GM21717 (cell line): Measurements from ENCODE around the gene TSPAN11.
A peak's percentile ranks its signal among the peaks of the same experiment; 100 is the strongest.

ENCODE experiments used
- ATAC-seq: cut with Tn5 transposase; IDR thresholded peaks from one replicate; pipeline ENCODE4 v1.9.1; 2021; ENCODE audit warnings: mild to moderate bottlenecking, moderate library complexity; ENCODE audit not compliant: unreplicated experiment

Gene TSPAN11

DNA sequence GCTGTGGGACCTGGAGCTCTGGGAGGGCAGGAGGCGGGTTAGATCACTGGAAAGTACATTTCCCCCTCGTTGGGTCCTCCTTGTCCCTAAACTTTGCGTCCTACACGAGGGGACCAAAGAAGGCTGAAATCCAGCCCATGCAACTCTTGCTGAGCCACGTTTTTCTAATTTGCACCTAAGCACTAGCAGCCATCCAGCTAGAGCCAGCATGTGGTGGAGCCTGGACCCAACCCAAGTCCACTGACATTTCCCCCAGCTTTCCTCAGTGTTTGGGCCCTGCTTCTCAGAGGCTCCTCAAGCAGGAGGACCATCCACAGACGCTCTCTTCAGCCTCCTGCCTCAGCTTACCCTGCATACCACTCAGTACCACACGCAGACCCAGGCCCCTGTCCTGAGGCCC is 49.7 kb downstream of the TSPAN11 start:
- ATAC-seq = no peak

GRCh38 chr12:30977124-30977523 is 50.6 kb downstream of the TSPAN11 start:
- no peak for ATAC-seq

DNA sequence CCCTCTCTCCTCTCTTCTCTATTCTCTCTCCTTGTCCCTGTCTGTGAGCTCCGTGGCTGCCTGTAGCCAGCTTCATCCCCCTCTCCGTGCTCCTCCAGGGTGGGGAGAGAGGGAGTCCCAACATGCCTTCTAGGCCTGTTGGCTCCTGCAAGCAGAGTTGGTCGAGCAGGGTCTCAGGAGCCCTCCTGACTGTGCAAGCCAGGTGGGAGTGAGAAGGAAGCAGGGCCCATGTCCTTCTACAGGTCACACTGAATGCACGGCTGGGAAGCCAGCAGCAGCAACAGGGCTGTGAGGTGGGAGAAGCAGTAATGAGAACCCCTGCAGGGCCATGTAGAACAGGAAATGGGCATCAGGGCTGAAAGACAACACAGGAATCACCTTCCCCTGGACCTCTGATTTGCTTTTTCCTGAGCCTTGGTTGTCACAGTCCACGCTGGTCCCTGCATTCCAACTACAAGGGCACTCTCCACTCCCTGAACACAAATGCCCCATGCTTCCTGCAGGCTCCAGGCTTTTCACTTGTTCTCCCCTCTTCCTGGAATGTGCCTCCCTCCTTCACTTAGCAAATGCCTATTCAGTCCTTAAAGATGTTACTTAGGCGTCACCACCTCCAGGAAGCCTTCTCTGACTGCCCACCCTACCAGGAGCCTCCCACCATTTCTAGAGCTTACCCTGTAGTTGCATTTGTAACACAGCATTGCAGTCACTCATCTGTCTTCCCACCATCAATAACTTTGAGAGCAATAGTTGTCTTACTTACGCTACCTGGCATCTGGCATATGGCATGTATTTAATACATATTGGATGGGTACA is 51.2 kb downstream of the TSPAN11 start:
- ATAC-seq = no peak

GRCh38 chr12:30978639-30979038 is 52.1 kb downstream of the TSPAN11 start:
- ATAC-seq = no peak

DNA sequence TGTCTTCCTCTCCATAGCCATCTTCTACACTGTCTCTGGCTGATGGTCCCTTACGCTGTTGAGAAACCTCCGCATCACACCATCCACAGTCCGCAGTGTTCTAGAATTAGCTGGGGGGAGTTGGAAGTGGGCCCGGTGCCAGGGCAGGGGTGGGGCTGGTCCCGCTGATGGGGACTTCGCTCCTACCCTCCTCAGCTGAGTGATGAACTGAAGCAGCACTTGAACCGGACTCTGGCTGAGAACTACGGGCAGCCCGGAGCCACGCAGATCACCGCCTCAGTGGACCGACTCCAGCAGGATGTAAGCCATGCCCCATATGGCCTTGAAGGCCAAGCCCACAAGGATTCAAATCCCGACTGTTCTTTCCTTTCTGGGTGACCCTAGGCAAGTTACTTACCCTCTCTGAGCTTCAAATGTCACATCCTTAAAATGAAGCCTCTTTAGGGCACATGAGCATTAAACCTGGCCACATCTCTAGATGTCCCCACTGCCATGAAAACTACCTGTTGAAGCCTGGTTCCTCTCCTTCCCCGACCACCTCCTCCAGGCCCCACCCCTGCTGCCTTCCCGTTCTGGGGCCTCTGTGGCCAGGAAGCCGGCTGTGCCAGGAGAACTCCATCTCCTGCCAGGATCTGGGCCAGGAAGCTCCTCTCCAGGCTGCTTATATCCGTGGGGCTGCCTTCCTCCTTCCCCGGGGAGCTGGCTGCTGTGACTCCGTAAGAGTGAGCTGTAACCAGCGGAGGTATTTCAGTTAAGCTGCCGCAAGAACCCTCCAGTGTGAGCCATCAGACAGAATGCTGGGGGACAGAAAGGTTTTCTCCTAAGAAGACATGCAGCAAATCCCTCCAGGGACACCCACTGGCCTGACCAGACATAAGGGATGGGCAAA is 53.1 kb downstream of the TSPAN11 start:
- no peak for ATAC-seq

- ATAC-seq = no peak
These were observed 54.6 kb downstream of the TSPAN11 start for GRCh38 chr12:30980955-30981662.

DNA sequence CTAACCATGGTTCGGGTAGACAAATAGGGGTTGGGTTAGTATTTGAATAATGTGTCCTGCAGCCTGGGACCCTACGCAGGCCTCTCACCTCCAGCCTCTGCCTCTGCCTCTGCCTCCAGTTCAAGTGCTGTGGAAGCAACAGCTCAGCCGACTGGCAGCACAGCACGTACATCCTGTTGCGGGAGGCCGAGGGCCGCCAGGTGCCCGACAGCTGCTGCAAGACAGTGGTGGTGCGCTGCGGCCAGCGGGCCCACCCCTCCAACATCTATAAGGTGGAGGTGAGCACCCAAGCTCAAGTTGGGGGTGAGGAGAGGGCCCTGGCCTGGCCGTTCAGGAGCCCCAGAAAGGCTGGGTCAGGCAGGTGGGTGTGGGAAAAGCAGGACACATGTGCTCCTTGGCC is 55.9 kb downstream of the TSPAN11 start:
- ATAC-seq = no peak

DNA sequence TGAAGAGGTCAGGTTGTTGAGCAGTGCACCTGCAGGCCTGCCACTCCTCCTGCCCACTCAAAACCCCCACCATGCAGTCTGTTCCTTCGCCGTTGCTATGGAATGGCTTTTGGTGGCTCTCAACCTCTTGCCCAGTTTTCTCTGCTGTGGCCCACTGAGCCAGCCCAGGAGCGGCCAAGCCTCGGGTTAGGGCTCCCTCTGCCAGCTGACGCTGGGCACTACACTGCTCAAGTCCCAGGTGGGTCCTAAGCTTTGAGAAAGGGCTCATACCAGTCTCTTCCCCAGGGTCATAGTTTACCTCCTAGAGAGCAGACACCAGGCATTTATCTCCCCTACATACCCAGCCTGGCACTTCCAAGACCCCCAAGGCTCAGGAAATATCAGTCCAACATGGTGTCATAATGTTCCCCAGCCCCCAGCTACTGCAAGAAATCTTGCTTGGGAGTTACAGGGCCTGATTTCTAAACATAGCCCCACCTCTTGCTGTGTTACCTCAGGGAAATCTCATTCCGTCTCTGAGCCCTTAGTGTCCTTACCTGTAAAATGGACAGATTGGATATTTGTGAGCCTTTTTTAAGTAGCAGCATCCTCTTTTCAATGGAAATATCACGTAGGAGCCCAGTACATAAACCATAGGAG is 59.4 kb downstream of the TSPAN11 start:
- peak; percentile 51 for ATAC-seq

GRCh38 chr12:30988086-30988485 is 61.5 kb downstream of the TSPAN11 start:
- ATAC-seq = no peak

DNA sequence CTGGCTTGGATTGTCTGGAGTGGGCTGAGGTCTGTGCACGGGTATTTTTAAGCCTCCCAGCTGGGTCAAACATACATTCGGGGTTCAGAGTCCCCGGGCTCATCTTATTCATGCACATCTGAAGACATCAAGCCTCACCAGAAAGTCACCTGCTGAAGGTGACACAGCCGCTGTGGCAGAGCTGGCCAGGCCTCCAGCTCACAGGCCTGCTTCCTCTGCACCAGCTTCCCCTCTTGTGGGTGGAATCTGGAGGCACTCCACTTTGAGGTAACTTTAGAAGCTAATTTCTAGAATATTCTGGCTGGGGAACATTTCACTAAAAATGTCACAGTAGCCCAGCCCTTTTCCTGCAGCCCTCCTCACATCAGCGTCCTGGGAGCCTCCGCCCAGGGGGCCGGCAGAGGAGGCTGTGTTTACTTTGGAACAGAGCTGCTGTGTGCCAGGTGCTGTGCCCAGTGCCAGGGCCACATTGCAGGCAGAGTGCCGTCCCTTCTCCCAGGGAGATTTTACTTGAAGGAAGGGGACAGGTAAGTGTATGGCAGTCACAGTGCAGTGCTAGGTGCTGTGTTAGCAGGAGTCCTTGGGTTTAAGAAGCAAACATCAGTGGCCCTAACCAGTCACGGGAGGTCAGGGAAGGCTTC is 62.2 kb downstream of the TSPAN11 start:
- no peak for ATAC-seq

DNA sequence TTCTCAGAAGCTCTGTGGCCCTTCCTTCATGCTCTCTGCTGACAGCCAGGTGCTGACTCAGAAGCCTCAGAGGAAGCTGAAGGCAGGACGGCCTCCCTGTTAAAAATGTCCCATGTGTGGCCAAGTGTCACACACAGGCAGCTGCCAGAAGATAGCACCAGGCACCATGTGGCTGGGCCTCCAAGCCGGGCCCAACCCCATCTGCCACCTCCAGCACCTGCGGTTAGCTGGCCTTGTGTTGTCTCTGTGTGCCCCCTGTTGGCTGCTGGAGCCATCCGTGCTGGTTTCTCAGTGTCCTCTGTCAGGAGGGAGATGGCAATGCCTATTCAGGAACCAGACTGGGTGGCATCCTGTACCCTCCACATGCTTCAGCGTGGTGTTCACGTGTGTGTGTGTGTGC is 63.2 kb downstream of the TSPAN11 start:
- no peak for ATAC-seq

- no peak for ATAC-seq
These were observed 63.8 kb downstream of the TSPAN11 start for GRCh38 chr12:30990316-30990715.

DNA sequence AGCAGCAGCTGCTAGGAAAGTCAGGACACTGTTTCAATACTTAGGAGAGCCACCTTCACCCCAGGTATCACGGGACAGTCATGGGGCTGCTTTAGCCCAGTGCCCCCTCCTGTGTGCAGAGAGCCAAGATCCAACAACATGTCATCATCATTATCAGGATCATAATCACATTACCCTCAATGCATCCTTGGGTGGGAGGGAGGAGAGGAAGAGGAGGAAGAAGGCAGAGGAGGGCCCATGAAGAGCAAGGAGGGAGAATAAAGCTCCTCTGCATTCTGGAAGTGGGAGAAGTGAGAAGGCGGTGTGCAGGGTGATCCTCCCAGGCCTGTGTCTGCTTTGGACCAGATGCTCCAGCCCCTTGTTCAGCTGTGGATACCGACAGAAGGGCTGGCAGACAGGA is 64.2 kb downstream of the TSPAN11 start:
- ATAC-seq = no peak

GRCh38 chr12:30991466-30991865 is 64.9 kb downstream of the TSPAN11 start:
- ATAC-seq = no peak

GRCh38 chr12:30992381-30992780 is 65.8 kb downstream of the TSPAN11 start:
- ATAC-seq = no peak

DNA sequence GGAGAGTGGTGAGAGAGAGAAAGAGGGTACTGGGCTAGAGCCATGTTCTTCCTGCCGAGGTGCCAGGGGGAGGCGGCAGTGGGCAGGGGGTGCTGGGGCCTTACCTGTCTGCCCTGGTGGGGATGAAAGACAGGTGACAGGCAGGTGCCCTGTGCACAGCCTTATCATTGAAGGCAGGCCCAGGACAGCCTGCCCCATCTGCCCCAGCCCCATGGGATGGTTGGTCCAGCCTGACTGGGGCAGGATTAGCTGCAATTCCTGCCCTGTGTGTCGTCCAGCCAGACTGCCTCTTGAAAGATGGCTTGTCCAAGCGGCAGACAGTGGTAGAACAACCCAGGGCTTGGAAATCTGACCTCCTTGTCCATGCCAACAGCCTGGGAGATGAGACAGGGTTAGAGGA is 67.2 kb downstream of the TSPAN11 start:
- no peak for ATAC-seq

GRCh38 chr12:30994274-30994673 is 67.7 kb downstream of the TSPAN11 start:
- ATAC-seq = no peak

DNA sequence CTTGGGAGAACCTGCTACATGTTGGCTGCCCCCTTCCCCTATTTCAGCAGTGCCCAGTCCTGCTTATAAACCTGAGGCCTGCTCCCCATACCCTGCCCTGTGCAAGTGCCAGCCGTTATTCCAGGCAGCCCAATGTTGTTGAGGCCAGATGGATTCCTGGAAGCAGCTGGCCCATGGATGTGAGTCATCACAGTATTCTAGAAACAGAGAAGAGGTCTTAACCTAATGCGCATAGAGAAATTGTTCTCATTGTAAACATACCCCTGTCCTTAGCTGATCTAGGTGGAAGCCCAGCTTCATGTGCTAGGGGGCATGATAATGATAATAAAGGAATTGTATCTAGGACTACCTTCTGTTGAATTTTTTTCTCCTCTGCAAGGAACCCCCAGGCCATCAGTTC is 69.7 kb downstream of the TSPAN11 start:
- no peak for ATAC-seq

DNA sequence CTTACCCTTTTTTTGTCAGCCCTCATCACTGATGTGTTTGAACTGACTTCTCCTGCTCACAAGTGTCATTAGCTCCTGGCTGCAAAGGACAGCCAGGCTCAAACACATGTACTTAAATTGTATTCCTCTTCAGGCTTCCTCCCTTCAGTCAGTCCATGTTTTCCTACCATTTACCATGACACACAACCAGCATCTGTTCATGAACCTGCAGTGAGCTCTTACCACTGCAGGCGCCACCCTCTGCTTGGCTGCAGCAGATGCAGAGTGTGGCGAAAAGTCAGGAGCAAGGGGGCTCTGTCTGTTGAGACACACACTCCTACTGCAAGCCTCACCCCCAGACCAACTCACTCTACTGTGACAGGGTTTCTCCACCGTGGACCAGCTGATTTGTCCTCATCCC is 70.2 kb downstream of the TSPAN11 start:
- no peak for ATAC-seq

DNA sequence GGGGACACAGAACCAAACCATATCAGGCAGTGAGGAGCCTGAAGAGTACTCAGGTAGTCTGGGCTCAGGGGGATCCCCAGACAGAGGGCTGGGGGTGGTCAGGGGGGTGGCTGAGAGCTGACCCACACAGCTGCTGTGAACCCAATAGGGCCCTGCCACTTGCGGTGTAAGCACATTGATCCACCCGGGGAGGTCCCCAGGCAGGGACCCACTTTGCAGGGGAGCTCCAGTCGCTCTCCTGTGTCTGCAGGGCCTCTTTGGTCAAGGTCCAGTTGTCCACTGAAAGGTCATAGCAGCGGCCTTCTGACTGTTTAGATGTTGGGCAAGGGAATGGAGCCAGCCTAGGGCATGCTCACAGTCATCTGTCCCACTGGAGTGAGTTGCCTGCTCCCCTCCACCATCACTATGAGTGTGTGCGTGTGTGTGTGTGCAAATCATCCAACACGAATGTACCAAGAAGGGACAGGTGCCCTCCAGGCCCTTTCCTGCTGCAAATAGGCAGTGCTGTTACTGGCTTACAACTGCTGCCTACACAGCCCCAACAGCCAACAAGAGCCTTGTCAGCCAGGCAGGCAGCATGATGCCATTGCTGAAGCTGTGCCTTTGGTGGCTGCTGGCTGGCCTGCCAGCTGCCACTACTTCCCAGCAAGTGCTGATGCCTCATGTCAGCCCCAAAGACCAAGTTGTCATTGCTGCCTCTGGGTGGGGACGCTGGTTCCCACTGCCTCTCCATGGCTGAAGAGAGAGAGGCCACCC is 71.3 kb downstream of the TSPAN11 start:
- no peak for ATAC-seq
